ENCODE measurements around the gene PPP6C. TPM values are rescaled to one million over a fixed set of nuclear protein-coding genes. Genes with fewer than 3 reads are reported as not detected.

PPP6C gene
- total and polyA plus RNA-seq, 2 donors (not counting 1 experiment from before 2014, with no cell fraction given): 12.1 to 38.6 TPM

GRCh38 chr9:125218621-125219020, 29.0 kb upstream of the PPP6C start:
- H3K79me2 ChIP-seq (ENCODE audit: control insufficient read depth, insufficient read depth, low read length): no peaks in the 10 kb centered on the region
- no peak for ATAC-seq (ENCODE audit: low read depth)
- H3K9ac ChIP-seq (ENCODE audit: low read length): no peak overlapping the region
- Mint-ChIP-seq H3K4me1 (no peaks in the 10 kb centered on the region), H3K27me3 (no peaks in the 10 kb centered on the region), H3K27ac (no peak overlapping the region), H3K4me3 (no peak overlapping the region), H3K9me3 (ENCODE audit: insufficient read depth) (no peaks in the 10 kb centered on the region)
- H2AFZ ChIP-seq (ENCODE audit: insufficient read depth, low read depth, low read length, poor library complexity, severe bottlenecking): no peak overlapping the region
- CTCF ChIA-PET: no interaction called here
- WGBS (ENCODE audit: insufficient coverage): no CpG with 5 or more reads among the region's 3 CpGs
- no peaks in the 10 kb centered on the region for H4K20me1 ChIP-seq (ENCODE audit: control insufficient read depth, insufficient read depth, low read length, poor library complexity, severe bottlenecking)
- peaks cover 0 to 15% of the 10 kb centered on the region in 2 experiments for H3K36me3 ChIP-seq (replicated peaks in 1 of 2; ENCODE audit: control extremely low read depth in 1 of 2, control insufficient read depth in 1 of 2, extremely low read depth in 1 of 2, insufficient read depth in 2 of 2, low read length in 1 of 2)
- no peak for DNase-seq
- no peaks in the 10 kb centered on the region for H3K4me1 ChIP-seq (ENCODE audit: control insufficient read depth in 2 of 2, insufficient read depth in 2 of 2, low read length in 2 of 2)
- TF ChIP-seq EZH2 (IDR thresholded peaks at IDR 0.05; ENCODE audit: borderline replicate concordance, insufficient read depth, low read depth, low read length, poor library complexity, severe bottlenecking): no peak
- TF ChIP-seq, protein P1, sequence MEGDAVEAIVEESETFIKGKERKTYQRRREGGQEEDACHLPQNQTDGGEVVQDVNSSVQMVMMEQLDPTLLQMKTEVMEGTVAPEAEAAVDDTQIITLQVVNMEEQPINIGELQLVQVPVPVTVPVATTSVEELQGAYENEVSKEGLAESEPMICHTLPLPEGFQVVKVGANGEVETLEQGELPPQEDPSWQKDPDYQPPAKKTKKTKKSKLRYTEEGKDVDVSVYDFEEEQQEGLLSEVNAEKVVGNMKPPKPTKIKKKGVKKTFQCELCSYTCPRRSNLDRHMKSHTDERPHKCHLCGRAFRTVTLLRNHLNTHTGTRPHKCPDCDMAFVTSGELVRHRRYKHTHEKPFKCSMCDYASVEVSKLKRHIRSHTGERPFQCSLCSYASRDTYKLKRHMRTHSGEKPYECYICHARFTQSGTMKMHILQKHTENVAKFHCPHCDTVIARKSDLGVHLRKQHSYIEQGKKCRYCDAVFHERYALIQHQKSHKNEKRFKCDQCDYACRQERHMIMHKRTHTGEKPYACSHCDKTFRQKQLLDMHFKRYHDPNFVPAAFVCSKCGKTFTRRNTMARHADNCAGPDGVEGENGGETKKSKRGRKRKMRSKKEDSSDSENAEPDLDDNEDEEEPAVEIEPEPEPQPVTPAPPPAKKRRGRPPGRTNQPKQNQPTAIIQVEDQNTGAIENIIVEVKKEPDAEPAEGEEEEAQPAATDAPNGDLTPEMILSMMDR (IDR thresholded peaks at IDR 0.05): no peak
- H3K27me3 ChIP-seq (replicated peaks in 1 of 4; ENCODE audit: control extremely low read depth in 1 of 4, control insufficient read depth in 3 of 4, insufficient read depth in 4 of 4, low read length in 3 of 4): no peaks in the 10 kb centered on the region
- H3K27ac ChIP-seq (ENCODE audit: low read length in 2 of 2): no peak overlapping the region
- no peak overlapping the region for H3K4me3 ChIP-seq (ENCODE audit: control extremely low read depth in 1 of 5, extremely low read depth in 1 of 5, insufficient read depth in 1 of 5, low read depth in 2 of 5, low read length in 4 of 5)
- intact Hi-C loops (cut with micrococcal nuclease): no loop called here
- POLR2A ChIA-PET: no interaction called here
- H3K9me3 ChIP-seq (ENCODE audit: control extremely low read depth in 1 of 3, control insufficient read depth in 2 of 3, insufficient read depth in 1 of 3, low read length in 2 of 3): no peaks in the 10 kb centered on the region
- H3K4me2 ChIP-seq (replicated peaks; ENCODE audit: low read depth, low read length, poor library complexity, severe bottlenecking): no peak overlapping the region

- POLR2A ChIA-PET: no interaction called here
- H3K9me3 Mint-ChIP-seq (ENCODE audit: insufficient read depth): no peaks in the 10 kb centered on the region
These were observed 24.6 kb upstream of the PPP6C start for GRCh38 chr9:125214186-125214585.

More at GRCh38 chr9:125214186-125214585, 24.6 kb upstream of the PPP6C start:
- Histone ChIP-seq H3K27ac (ENCODE audit: low read length in 2 of 2) (no peak overlapping the region), H3K9ac (ENCODE audit: low read length) (no peak overlapping the region), H4K20me1 (ENCODE audit: control insufficient read depth, insufficient read depth, low read length, poor library complexity, severe bottlenecking) (no peaks in the 10 kb centered on the region), H3K36me3 (replicated peaks in 1 of 2; ENCODE audit: control extremely low read depth in 1 of 2, control insufficient read depth in 1 of 2, extremely low read depth in 1 of 2, insufficient read depth in 2 of 2, low read length in 1 of 2) (peaks cover 2 to 15% of the 10 kb centered on the region in 2 experiments), H3K27me3 (replicated peaks in 1 of 4; ENCODE audit: control extremely low read depth in 1 of 4, control insufficient read depth in 3 of 4, insufficient read depth in 4 of 4, low read length in 3 of 4) (no peaks in the 10 kb centered on the region), H3K4me3 (ENCODE audit: control extremely low read depth in 1 of 5, extremely low read depth in 1 of 5, insufficient read depth in 1 of 5, low read depth in 2 of 5, low read length in 4 of 5) (no peak overlapping the region), H2AFZ (ENCODE audit: insufficient read depth, low read depth, low read length, poor library complexity, severe bottlenecking) (no peak overlapping the region), H3K4me2 (replicated peaks; ENCODE audit: low read depth, low read length, poor library complexity, severe bottlenecking) (no peak overlapping the region), H3K79me2 (ENCODE audit: control insufficient read depth, insufficient read depth, low read length) (no peaks in the 10 kb centered on the region), H3K4me1 (ENCODE audit: control insufficient read depth in 2 of 2, insufficient read depth in 2 of 2, low read length in 2 of 2) (no peaks in the 10 kb centered on the region), H3K9me3 (ENCODE audit: control extremely low read depth in 1 of 3, control insufficient read depth in 2 of 3, insufficient read depth in 1 of 3, low read length in 2 of 3) (no peaks in the 10 kb centered on the region)
- CTCF ChIA-PET: interaction anchor here (0.7 kb wide), 1 partner anchor 38 kb away, joined by 4 read pairs; no protein-coding TSS in a partner anchor
- WGBS (ENCODE audit: insufficient coverage): 93% methylated on average over 2 of the region's 5 CpGs
- no peak for DNase-seq
- no peak for TF ChIP-seq EZH2 (IDR thresholded peaks at IDR 0.05; ENCODE audit: borderline replicate concordance, insufficient read depth, low read depth, low read length, poor library complexity, severe bottlenecking)
- intact Hi-C loops (cut with micrococcal nuclease): no loop called here
- H3K4me1 Mint-ChIP-seq: no peaks in the 10 kb centered on the region
- H3K27ac Mint-ChIP-seq: no peak overlapping the region
- H3K4me3 Mint-ChIP-seq: no peak overlapping the region
- ATAC-seq (ENCODE audit: low read depth): no peak
- no peaks in the 10 kb centered on the region for H3K27me3 Mint-ChIP-seq
